Thyroid gland (tissue), 4 donors: ENCODE data around the gene GPSM1. TPM values are rescaled to one million over a fixed set of nuclear protein-coding genes. Genes with fewer than 3 reads are reported as not detected.
A peak's percentile ranks its signal among the peaks of the same experiment; 100 is the strongest.

Experiments used
- DNase-seq, 2 donors: peaks; one replicate each; pipeline ENCODE4 v3.0.0-alpha.2; 2019
- H3K27ac ChIP-seq, 3 donors: fragments of 200-600 bp; sonication (generic); 1 replicate in 2 of 3; 2 replicates in 1 of 3; pipeline ENCODE4 v1.5.1; 2016 to 2019; ENCODE audit warnings: mild to moderate bottlenecking in 1 of 3, moderate library complexity in 1 of 3
- H3K27me3 ChIP-seq: fragments of 200-600 bp; sonication (generic); one replicate; pipeline ENCODE4 v1.5.1; 2019
- H3K36me3 ChIP-seq, 2 donors: fragments of 200-600 bp; sonication (generic); one replicate each; pipeline ENCODE4 v1.5.1; 2016 to 2019
- H3K4me1 ChIP-seq, 2 donors: fragments of 200-600 bp; sonication (generic); one replicate each; pipeline ENCODE4 v1.5.1; 2017 to 2019
- H3K4me3 ChIP-seq, 3 donors: fragments of 200-600 bp; sonication (generic); replicated peaks in 1 of 3; 1 replicate in 2 of 3; 2 replicates in 1 of 3; pipeline ENCODE4 v1.5.1; 2016; ENCODE audit warnings: mild to moderate bottlenecking in 1 of 3
- H3K9me3 ChIP-seq: fragments of 200-600 bp; sonication (generic); one replicate; pipeline ENCODE4 v1.5.1; 2017
- POLR2A ChIP-seq, 2 donors: fragments of 450-650 bp; IDR thresholded peaks; one replicate each; pipeline ENCODE4 v1.6.1; 2017; ENCODE audit warnings: antibody characterized with exemption in 2 of 2, mild to moderate bottlenecking in 2 of 2, moderate library complexity in 1 of 2
- WGBS, 2 donors: methylation state at CpG; one replicate each; pipeline ENCODE4 v1.1.5; 2017; 5-methylcytosine and 5-hydroxymethylcytosine counted together
- intact Hi-C: fragments of 100-400 bp; cut with DNase I; formaldehyde crosslinking; loops from one replicate; pipeline ENCODE4 v1.15.1; 2023
- total RNA-seq, 4 donors: library from RNA; depleted of rRNA; stranded (reverse); fragments of >200 nt; gene quantifications; one replicate each; pipeline ENCODE4 v1.2.3, GENCODE V29; 2016
- TF ChIP-seq, protein P1 (sequence below), 6 experiments: fragments of 200-600 bp in 3 of 6; fragments of 450-650 bp in 3 of 6; sonication (generic) in 3 of 6; IDR thresholded peaks; one replicate each; pipeline ENCODE4 v1.5.1; 2016 to 2019; ENCODE audit warnings: antibody characterized with exemption in 6 of 6, mild to moderate bottlenecking in 2 of 6, inconsistent platforms in 1 of 6, moderate library complexity in 1 of 6

GPSM1 gene
- total RNA-seq, 4 donors from 2014 or later: 5.9 to 18.1 (median 12.2) TPM

- Histone ChIP-seq H3K27ac (no peak overlapping the region), H3K4me1 (peaks cover 0 to 11% of the 10 kb centered on the region in 2 donors), H3K9me3 (no peaks in the 10 kb centered on the region), H3K36me3 (no peaks in the 10 kb centered on the region), H3K4me3 (no peak overlapping the region), H3K27me3 (no peaks in the 10 kb centered on the region)
- intact Hi-C loops: no loop called here
- WGBS, 2 donors: 88 to 92% methylated on average over 5 to 9 of the region's 16 CpGs
- TF ChIP-seq, protein P1, sequence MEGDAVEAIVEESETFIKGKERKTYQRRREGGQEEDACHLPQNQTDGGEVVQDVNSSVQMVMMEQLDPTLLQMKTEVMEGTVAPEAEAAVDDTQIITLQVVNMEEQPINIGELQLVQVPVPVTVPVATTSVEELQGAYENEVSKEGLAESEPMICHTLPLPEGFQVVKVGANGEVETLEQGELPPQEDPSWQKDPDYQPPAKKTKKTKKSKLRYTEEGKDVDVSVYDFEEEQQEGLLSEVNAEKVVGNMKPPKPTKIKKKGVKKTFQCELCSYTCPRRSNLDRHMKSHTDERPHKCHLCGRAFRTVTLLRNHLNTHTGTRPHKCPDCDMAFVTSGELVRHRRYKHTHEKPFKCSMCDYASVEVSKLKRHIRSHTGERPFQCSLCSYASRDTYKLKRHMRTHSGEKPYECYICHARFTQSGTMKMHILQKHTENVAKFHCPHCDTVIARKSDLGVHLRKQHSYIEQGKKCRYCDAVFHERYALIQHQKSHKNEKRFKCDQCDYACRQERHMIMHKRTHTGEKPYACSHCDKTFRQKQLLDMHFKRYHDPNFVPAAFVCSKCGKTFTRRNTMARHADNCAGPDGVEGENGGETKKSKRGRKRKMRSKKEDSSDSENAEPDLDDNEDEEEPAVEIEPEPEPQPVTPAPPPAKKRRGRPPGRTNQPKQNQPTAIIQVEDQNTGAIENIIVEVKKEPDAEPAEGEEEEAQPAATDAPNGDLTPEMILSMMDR (IDR thresholded peaks at IDR 0.05): no peak
- no peak for TF ChIP-seq POLR2A (IDR thresholded peaks at IDR 0.05)
- no peak for DNase-seq
These were observed 30.8 kb upstream of the GPSM1 start for GRCh38 chr9:136296434-136297015.

- Histone ChIP-seq H3K36me3 (no peaks in the 10 kb centered on the region), H3K27me3 (no peaks in the 10 kb centered on the region), H3K4me3 (no peak overlapping the region), H3K9me3 (no peaks in the 10 kb centered on the region), H3K27ac (no peak overlapping the region), H3K4me1 (peaks cover 0 to 11% of the 10 kb centered on the region in 2 donors)
- TF ChIP-seq, protein P1 (IDR thresholded peaks at IDR 0.05): no peak
- TF ChIP-seq POLR2A (IDR thresholded peaks at IDR 0.05): no peak
- DNase-seq: peak; percentile 70 to 80
- intact Hi-C loops: no loop called here
- WGBS, 2 donors: 50 to 69% methylated on average over 23 to 25 of the region's 25 CpGs
These were observed 30.2 kb upstream of the GPSM1 start for GRCh38 chr9:136297016-136297691.

DNA sequence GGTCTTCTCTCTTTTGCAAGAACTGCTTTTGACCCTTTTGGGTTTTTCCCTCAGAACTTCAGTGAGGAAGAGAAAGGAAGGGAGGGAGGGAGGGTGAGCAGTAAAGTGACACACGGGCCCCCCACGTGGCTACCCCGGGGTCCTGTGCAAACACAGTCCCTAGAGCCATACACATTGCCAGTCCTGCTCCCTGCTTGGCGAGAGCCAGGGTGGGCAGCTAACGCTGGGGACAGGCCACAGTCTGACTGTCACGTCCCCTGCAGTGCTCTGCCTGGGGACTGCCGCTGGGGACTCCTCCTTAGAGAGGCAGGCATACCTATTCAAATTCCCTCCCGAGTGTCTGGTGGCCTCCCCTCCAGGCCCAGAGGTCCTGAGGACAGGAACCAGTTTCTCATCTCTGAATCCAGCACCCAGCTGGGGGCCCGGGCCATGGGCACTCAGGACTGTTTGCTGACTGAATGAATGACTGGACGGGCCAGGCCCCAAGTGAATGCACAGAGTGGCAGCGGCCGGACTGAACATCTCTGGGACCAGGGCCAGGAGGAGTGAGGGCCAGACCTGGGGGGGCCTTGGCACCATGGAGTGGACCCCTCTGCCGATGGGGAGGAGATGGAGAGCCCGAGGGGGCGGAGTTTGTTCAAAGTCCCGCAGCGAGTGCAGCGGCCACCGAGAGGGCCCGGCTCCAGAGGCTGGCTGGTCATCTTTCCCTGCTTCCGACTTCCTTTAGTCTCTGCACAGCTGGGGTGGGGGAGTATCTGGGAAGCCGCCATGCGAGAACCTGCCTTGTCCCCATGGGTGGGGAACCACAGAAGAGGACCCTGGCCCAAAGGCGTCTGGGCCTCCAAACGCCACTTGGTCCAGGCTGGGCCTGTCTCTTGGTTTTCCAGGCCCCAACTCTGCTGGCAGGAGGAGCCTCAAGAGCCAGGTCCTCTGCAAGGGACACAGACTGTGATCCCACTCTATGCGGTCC lies 29.3 kb upstream of the GPSM1 start:
- Histone ChIP-seq H3K27me3 (no peaks in the 10 kb centered on the region), H3K4me1 (peaks cover 0 to 11% of the 10 kb centered on the region in 2 donors), H3K36me3 (no peaks in the 10 kb centered on the region), H3K4me3 (no peak overlapping the region), H3K27ac (no peak overlapping the region), H3K9me3 (no peaks in the 10 kb centered on the region)
- TF ChIP-seq, protein P1 (IDR thresholded peaks at IDR 0.05): no peak
- TF ChIP-seq POLR2A (IDR thresholded peaks at IDR 0.05): no peak
- no peak for DNase-seq
- intact Hi-C loops: no loop called here
- WGBS, 2 donors: 70 to 73% methylated on average over 22 to 23 of the region's 26 CpGs

DNA sequence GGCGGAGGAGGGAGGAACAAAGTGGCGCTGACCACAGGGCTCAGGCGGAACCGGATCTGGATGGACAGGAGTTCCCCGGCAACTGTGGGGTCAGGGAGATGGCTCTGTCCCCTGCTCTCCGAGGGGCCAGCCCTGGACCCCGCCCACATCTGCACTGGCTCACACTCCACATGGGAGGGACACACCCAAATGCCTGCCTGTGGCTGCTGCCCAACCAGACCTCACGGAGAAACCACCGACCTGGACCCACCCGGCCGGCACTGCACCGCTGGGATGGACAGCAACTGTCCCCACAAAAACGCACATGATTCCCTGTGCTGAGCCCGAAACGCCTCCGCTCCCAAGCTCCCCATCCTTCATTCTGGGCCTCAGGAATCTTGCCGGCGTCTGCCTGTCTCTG lies 28.2 kb upstream of the GPSM1 start:
- peaks cover 0 to 11% of the 10 kb centered on the region in 2 donors for H3K4me1 ChIP-seq
- no peaks in the 10 kb centered on the region for H3K27me3 ChIP-seq
- DNase-seq: no peak
- TF ChIP-seq, protein P1 (IDR thresholded peaks at IDR 0.05): no peak
- TF ChIP-seq POLR2A (IDR thresholded peaks at IDR 0.05): no peak
- H3K36me3 ChIP-seq: no peaks in the 10 kb centered on the region
- WGBS, 2 donors: 81 to 84% methylated on average over 9 to 18 of the region's 18 CpGs
- H3K27ac ChIP-seq: no peak overlapping the region
- H3K4me3 ChIP-seq: no peak overlapping the region
- intact Hi-C loops: no loop called here
- no peaks in the 10 kb centered on the region for H3K9me3 ChIP-seq
